Uterus (tissue), 4 donors: ENCODE measurements around the gene TSHZ2. TPM values are rescaled to one million over a fixed set of nuclear protein-coding genes. Genes with fewer than 3 reads are reported as not detected.

Experiments
- DNase-seq, 2 donors: peaks; one replicate each; pipeline ENCODE4 v3.0.0-alpha.2; 2019 to 2020
- H3K27ac ChIP-seq, 2 donors: fragments of 200-600 bp; sonication (generic); 1 replicate in 1 of 2; 2 replicates in 1 of 2; pipeline ENCODE4 v1.5.1; 2016 to 2018
- H3K27me3 ChIP-seq, 2 donors: fragments of 200-600 bp; sonication (generic); one replicate each; pipeline ENCODE4 v1.5.1; 2018 to 2019; ENCODE audit warnings: control low read depth in 1 of 2
- H3K36me3 ChIP-seq, 2 donors: fragments of 200-600 bp; sonication (generic); one replicate each; pipeline ENCODE4 v1.5.1; 2019; ENCODE audit warnings: control low read depth in 1 of 2
- H3K4me1 ChIP-seq, 2 donors: fragments of 200-600 bp; sonication (generic); one replicate each; pipeline ENCODE4 v1.5.1; 2018 to 2019; ENCODE audit warnings: control low read depth in 1 of 2
- H3K4me3 ChIP-seq, 2 donors: fragments of 200-600 bp; sonication (generic); 1 replicate in 1 of 2; 2 replicates in 1 of 2; pipeline ENCODE4 v1.5.1; 2018 to 2019; ENCODE audit warnings: mild to moderate bottlenecking in 1 of 2
- H3K9me3 ChIP-seq, 2 donors: fragments of 200-600 bp; sonication (generic); one replicate each; pipeline ENCODE4 v1.5.1; 2019; ENCODE audit warnings: control low read depth in 1 of 2
- POLR2A ChIP-seq, 2 donors: fragments of 450-650 bp; IDR thresholded peaks; one replicate each; pipeline ENCODE4 v1.6.1; 2016; ENCODE audit warnings: antibody characterized with exemption in 2 of 2, mild to moderate bottlenecking in 1 of 2, moderate library complexity in 1 of 2
- intact Hi-C: fragments of 100-400 bp; cut with DNase I; formaldehyde crosslinking; loops from one replicate; pipeline ENCODE4 v1.15.1; 2023; ENCODE audit warnings: low total_unique reads
- total RNA-seq, 4 donors: library from RNA; depleted of rRNA in 3 of 4; stranded (reverse); fragments of >200 nt in 3 of 4; gene quantifications; one replicate each; pipeline versions ENCODE4 v1.1.0 to v1.2.4, GENCODE V29; 2014 to 2023
- TF ChIP-seq, protein P1 (sequence below), 4 experiments: fragments of 200-600 bp in 2 of 4; fragments of 450-650 bp in 2 of 4; sonication (generic) in 2 of 4; IDR thresholded peaks; one replicate each; pipeline ENCODE4 v1.5.1; 2016 to 2019; ENCODE audit warnings: antibody characterized with exemption in 4 of 4, mild to moderate bottlenecking in 2 of 4, moderate library complexity in 1 of 4
- donor health status: DM: yes; HTN: yes; CAD: no.

Gene TSHZ2
- total RNA-seq, 4 donors from 2014 or later: 22.0 to 50.1 (median 33.1) TPM

GRCh38 chr20:53493311-53493857, 521.2 kb downstream of the TSHZ2 start:
- intact Hi-C loops: no loop called here
- H3K4me1 ChIP-seq: no peaks in the 10 kb centered on the region

GRCh38 chr20:53494753-53495152, 522.6 kb downstream of the TSHZ2 start:
- TF ChIP-seq, protein P1, sequence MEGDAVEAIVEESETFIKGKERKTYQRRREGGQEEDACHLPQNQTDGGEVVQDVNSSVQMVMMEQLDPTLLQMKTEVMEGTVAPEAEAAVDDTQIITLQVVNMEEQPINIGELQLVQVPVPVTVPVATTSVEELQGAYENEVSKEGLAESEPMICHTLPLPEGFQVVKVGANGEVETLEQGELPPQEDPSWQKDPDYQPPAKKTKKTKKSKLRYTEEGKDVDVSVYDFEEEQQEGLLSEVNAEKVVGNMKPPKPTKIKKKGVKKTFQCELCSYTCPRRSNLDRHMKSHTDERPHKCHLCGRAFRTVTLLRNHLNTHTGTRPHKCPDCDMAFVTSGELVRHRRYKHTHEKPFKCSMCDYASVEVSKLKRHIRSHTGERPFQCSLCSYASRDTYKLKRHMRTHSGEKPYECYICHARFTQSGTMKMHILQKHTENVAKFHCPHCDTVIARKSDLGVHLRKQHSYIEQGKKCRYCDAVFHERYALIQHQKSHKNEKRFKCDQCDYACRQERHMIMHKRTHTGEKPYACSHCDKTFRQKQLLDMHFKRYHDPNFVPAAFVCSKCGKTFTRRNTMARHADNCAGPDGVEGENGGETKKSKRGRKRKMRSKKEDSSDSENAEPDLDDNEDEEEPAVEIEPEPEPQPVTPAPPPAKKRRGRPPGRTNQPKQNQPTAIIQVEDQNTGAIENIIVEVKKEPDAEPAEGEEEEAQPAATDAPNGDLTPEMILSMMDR (IDR thresholded peaks at IDR 0.05): no peak
- no peak for TF ChIP-seq POLR2A (IDR thresholded peaks at IDR 0.05)
- Histone ChIP-seq H3K9me3 (no peaks in the 10 kb centered on the region), H3K36me3 (no peaks in the 10 kb centered on the region), H3K27ac (no peak overlapping the region), H3K27me3 (no peaks in the 10 kb centered on the region), H3K4me3 (no peak overlapping the region), H3K4me1 (no peaks in the 10 kb centered on the region)
- DNase-seq: no peak
- intact Hi-C loops: no loop called here

More at GRCh38 chr20:53493311-53493857, 521.2 kb downstream of the TSHZ2 start:
- DNase-seq: no peak
- Histone ChIP-seq H3K9me3 (no peaks in the 10 kb centered on the region), H3K27me3 (no peaks in the 10 kb centered on the region), H3K27ac (no peak overlapping the region), H3K36me3 (no peaks in the 10 kb centered on the region), H3K4me3 (no peak overlapping the region)
- TF ChIP-seq, protein P1 (IDR thresholded peaks at IDR 0.05): peak in 2 of 4 experiments; percentile 9 to 23
- TF ChIP-seq POLR2A (IDR thresholded peaks at IDR 0.05): no peak

- H3K36me3 ChIP-seq: no peaks in the 10 kb centered on the region
- TF ChIP-seq, protein P1 (IDR thresholded peaks at IDR 0.05): no peak
- TF ChIP-seq POLR2A (IDR thresholded peaks at IDR 0.05): no peak
- no peak overlapping the region for H3K4me3 ChIP-seq
- DNase-seq: no peak
- intact Hi-C loops: no loop called here
- no peaks in the 10 kb centered on the region for H3K4me1 ChIP-seq
- no peaks in the 10 kb centered on the region for H3K27me3 ChIP-seq
- H3K27ac ChIP-seq: no peak overlapping the region
- H3K9me3 ChIP-seq: no peaks in the 10 kb centered on the region
These were observed 523.4 kb downstream of the TSHZ2 start for GRCh38 chr20:53495398-53496092.

- H3K4me3 ChIP-seq: no peak overlapping the region
- no peak overlapping the region for H3K27ac ChIP-seq
- no peak for TF ChIP-seq POLR2A (IDR thresholded peaks at IDR 0.05)
- TF ChIP-seq, protein P1 (IDR thresholded peaks at IDR 0.05): no peak
- intact Hi-C loops: no loop called here
- H3K4me1 ChIP-seq: no peaks in the 10 kb centered on the region
- no peak for DNase-seq
- H3K36me3 ChIP-seq: no peaks in the 10 kb centered on the region
- H3K9me3 ChIP-seq: no peaks in the 10 kb centered on the region
- H3K27me3 ChIP-seq: no peaks in the 10 kb centered on the region
These were observed 525.1 kb downstream of the TSHZ2 start for GRCh38 chr20:53497246-53497645.

GRCh38 chr20:53498341-53498740, 526.2 kb downstream of the TSHZ2 start:
- DNase-seq: no peak
- Histone ChIP-seq H3K4me1 (no peaks in the 10 kb centered on the region), H3K9me3 (no peaks in the 10 kb centered on the region), H3K27ac (no peak overlapping the region), H3K27me3 (no peaks in the 10 kb centered on the region), H3K36me3 (no peaks in the 10 kb centered on the region), H3K4me3 (no peak overlapping the region)
- intact Hi-C loops: no loop called here
- TF ChIP-seq, protein P1 (IDR thresholded peaks at IDR 0.05): no peak
- no peak for TF ChIP-seq POLR2A (IDR thresholded peaks at IDR 0.05)
